Fibroblast of skin of abdomen (primary cell): ENCODE data around the gene MAMSTR.
A peak's percentile ranks its signal among the peaks of the same experiment; 100 is the strongest.

ENCODE experiments used
- DNase-seq: peaks from one replicate; pipeline ENCODE4 v3.0.0-alpha.2; 2013

The MAMSTR gene

GRCh38 chr19:48746110-48746509, 26.6 kb upstream of the MAMSTR start:
- DNase-seq = no peak

- DNase-seq = peak; percentile 49
Measured at GRCh38 chr19:48745208-48745995, 25.9 kb upstream of the MAMSTR start.

DNA sequence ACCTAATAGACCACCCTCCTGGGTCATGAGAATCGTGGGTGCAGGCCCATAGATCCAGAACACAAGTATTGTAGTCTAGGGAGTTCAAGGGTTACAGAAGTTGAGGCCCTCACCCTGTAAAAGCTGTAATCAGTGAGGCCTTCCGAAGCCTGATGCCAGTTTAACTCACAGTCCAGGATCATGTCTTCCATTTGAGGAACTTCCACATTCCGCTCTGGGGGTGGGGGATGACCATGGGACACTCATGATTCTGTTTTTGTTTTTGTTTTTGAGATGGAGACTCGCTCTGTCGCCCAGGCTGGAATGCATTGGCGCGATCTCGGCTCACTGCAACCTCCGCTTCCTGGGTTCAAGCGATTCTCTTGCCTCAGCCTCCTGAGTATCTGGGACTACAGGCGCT, 22.6 kb upstream of the MAMSTR start:
- no peak for DNase-seq

GRCh38 chr19:48741129-48741999, 21.8 kb upstream of the MAMSTR start:
- no peak for DNase-seq

GRCh38 chr19:48740164-48740972, 20.8 kb upstream of the MAMSTR start, which contains the start of gene RASIP1:
Gene RASIP1 (minus strand): TSS chr19:48740610. CDS start chr19:48740282, 328 bp downstream.
- no peak for DNase-seq

DNA sequence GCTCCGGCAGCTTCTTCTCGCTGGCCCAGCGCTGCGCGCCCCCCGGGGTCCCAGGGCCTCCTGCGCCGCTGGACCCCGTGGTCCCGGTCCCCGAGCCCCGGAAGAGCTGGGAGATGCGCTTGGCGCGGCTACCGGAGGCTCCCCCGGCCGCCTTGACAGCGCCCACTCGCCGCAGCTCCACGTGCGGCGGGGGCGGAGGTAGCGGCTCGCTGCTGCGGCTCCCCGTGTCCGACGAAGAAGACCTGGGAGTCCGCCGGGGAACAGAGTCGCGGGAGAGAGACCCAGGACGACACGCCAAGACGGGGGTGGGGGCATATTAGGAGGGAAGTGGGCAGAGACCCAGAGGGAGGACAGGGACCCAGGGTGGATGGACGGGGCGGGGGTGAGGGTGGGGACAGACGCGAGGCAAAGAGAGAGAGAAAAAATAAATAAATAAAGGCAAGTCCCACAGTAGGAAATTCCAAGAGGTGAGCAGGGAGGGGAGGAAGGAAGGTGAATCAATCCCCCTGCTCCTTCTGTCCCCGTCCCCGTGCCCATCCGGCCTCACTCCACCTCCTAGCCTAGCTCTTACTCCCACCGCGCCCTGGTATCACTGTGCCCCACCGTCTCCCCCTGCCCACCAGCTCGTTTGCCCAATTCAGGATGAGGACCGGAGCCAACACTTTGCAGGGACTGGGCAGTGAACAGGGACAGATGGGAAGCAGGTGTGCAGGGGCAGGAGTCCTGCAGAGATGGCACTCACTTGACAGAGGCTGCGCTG, 20.1 kb upstream of the MAMSTR start:
- DNase-seq = no peak

DNA sequence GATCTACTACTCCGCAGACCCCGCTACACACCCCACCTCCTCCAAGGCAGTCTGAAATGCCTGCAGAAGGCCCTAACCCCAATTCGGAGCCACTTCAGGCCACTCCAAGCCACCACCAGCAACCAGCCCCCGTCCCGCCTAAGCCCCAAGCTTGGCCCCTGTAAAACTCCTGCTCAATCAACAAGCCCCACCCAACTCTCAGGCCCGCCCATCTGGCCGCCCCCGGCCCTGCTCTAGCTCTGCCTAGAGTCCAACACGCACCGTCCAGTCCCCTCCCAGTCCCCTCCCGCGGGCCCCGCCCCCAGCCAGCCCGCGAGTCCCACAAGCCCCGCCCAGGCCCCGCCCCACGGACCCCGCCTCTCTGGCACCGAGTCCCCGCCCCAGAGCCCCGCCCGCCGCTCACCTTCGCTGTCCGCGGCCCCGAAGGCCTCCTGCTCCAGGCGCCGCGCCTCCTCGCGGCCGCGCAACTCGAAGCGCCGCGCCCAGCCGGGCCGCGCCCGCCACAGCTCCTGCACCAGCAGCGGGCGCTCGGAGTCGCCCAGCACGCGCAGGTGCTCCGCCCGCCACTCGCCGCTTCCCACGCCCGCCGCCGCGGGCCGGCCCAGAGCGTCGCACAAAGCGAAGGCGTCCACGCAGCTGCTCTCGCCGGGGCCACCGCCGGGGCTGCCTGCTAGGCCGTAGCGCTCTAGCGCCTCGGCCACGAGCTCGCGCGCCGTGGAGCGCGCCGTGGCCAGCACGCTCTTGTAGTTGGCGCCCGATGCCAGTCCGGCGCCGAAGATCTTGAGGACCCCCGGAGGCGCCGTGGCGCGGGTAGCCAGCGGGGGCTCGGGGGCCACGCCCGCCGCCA, 19.3 kb upstream of the MAMSTR start:
- peak; percentile 68 for DNase-seq

GRCh38 chr19:48737360-48737998, 18.0 kb upstream of the MAMSTR start:
- DNase-seq = no peak

DNA sequence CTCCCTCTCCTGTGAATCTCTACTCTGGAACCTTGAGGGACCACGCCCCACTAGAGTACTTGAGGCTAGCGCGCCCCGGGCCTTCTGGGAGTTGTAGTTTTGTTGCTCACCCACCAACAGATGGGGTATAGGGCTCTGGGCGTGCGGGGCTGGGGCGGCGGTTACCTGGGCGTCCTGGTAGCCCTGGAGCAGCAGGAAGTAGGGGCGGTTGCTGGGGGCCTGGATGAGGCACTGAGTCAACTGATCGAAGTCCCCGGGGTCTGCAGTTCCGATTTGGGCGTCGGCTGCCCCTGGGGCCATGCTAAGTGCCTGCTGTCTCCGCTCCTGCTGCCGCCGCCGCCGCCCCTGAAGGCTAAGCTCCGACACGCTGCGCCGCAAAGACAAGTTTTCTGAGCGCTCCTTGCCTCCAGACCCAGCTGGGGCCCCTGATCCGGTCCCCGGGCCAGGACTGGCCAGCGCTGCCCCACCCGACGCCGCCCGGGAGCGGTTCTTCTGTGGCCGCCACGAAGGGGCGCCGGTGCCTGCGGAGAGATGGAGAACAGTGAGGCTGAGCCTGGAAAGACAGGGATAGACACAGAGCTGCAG, 15.6 kb upstream of the MAMSTR start:
- no peak for DNase-seq

DNA sequence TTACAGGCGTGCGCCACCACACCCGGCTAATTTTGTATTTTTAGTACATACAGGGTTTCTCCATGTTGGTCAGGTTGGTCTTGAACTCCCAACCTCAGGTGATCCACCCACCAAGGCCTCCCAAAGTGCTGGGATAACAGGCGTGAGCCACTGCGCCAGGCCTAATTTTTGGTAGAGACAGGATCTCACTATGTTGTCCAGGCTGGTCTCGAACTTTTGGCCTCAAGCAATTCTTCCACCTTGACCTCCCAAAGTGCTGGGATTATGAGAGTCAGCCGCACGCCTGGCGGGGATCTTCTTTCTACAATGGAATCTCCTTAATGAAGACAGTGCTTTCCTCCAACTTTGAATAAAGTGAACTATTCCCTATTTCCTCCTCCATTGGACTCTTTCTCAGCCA, 15.1 kb upstream of the MAMSTR start:
- no peak for DNase-seq

DNA sequence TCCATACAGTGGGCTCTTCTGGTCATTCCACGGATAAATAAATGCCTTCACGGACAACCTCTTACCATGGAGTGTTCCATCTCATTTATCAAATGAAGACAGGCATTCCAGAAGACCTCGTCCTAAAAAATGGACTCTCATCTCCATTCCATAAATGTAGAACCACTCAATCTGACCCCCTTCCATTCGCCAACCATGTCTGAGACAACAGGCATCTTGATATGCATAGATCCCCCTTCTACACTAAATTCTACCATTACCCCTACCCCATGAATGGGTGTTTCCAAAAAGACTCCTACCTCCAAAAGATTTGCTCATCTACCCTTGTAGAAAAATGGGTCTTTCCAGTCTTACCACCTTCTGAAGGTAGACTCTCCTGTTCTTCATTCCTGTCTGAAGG, 11.9 kb upstream of the MAMSTR start:
- no peak for DNase-seq

GRCh38 chr19:48728911-48729664, 9.6 kb upstream of the MAMSTR start:
- no peak for DNase-seq

DNA sequence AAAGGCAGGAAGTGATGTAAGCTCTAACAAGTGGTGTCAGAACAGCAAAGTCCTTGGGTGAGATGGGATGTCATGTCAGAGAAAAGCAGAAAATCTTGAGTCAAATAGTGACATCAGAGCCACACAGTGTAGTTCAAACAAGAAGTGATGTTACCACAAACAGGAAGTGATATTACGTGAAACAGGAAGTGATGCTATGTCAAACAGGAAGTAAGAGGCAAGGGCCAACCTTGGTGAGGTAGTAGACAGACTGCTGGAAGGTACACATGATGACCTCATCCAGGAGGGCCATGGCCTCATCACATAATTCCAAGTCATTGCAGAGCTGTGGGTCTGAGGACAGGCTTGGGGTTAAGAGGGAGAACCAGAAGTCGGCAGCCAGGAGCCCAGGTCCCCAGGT, 7.0 kb upstream of the MAMSTR start:
- DNase-seq = no peak

GRCh38 chr19:48724796-48725753, 5.5 kb upstream of the MAMSTR start:
- peak; percentile 91 for DNase-seq

DNA sequence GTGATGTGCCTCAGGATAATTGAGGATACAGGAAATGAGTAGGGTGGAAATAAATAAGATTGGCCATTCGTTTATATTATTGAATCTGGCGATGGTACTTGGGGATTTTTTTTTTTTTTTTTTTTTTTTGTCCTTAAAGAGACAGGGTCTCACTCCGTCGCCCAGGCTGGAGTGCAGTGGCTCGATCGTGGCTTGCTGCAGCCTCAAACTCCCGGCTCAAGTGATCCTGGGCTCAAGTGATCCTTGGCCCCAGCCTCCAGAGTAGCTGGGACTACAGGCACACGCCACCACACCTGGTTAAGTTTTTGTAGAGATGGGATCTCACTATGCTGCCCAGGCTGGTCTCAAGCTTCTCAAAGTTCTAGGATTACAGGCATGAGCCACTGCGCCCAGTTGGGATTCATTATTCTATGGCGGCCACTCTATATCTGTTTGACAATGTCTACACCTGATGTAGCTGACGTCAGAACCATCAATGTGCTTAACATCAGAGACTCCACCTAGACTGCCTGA, 2.7 kb upstream of the MAMSTR start:
- no peak for DNase-seq

DNA sequence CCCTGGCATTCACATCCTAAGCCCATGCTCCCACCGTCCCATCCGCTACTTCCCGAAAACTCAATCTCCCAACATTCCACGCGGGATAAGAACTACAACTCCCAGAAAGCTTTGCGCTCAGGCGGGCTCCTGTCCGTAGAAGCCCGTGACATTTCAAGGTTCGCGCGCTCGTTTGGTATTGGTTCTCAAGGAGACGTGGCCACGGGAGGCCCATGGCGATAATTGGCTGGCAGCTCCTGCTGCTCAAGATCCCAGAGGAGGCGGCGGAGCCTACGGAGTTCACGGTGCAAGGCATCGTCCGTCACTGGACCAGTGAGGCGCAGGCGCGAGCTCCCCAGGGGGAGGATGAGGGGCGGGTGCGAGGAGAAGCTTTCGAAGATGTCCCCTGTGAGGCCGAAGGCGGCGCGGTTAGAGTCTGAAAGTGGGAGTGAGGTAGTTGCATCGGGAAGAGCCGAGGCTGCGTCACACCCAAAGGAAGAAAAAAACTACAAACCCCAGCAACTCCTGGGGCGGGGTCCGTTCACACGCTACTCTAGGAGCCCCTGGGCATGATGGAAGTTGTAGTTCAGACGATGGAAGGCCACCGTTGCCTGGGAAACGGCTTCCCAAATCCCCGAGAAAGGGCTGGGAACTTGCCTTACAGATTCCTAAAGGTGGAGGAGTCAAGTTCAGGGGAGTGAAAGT, 1.2 kb upstream of the MAMSTR start:
- peak; percentile 99 for DNase-seq

GRCh38 chr19:48720251-48720612, 707 bp upstream of the MAMSTR start:
- DNase-seq = no peak
